ENCODE measurements around the gene NPM3.

Gene NPM3

DNA sequence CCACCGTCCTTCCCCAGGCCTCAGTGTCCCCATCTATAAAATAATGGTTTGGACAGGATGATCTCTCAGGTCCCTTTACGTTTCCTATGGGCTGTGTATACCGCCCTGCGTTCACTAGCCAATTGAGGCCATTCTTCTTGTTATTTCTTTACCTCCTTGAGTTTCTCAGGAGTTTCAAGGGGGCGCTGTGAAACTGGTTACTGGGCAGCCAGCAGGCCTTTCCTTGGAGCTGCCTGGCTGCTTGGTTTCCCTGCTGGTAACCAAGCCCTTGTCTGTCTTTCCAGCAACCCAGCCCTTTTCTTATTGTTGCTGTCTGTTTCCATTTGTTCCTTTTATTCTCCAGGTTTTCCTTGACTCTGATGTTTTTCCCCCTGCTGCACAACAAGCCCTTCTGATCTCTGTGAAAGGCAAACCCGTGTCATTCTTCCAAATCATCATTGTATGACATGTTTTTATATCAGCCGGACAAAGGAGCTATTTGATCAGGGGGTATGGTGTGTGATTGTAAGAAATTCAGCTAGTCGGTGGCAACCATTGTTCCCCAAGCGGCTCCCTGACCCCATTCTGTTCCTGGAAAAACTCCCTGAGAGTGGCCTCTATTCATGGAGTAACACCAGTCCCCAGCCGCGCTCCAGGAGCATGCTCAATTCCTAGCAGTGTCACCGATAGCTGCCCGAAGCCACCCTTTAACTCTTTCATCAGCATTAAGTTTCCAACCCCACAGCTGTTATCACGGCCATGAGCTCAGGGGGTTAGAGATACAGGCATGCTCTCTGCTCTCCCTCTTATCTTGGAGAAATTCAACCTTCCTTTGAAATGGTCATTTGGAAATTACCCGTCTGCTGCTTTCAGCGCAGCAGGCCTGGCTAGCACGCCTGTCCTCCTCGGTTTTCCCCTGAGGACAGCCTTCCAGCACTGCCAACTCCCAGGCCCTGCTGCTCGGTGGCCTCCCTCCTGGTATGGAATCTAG is 33.9 kb downstream of the NPM3 start:
- DNase-seq = no peak

DNA sequence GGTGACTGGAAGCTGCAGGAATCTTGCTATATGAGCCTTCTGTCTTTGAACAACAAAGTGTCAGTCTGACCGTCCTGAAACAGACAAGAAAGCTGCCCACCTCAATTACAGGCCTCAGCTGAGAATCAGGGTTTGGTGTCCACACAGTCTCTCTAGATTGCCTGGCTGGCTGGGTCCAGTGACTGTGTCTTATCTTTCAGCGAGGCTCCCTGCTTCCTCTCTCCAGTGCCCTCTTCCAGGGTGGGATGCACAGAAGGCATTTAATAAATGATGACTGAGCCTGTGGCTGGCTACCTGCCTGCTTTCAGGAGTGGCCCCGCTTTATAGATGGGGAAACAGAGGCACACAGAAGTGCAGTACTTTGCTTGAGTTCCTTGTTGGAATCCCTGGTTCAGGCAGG is 34.8 kb downstream of the NPM3 start:
- DNase-seq = no peak

DNA sequence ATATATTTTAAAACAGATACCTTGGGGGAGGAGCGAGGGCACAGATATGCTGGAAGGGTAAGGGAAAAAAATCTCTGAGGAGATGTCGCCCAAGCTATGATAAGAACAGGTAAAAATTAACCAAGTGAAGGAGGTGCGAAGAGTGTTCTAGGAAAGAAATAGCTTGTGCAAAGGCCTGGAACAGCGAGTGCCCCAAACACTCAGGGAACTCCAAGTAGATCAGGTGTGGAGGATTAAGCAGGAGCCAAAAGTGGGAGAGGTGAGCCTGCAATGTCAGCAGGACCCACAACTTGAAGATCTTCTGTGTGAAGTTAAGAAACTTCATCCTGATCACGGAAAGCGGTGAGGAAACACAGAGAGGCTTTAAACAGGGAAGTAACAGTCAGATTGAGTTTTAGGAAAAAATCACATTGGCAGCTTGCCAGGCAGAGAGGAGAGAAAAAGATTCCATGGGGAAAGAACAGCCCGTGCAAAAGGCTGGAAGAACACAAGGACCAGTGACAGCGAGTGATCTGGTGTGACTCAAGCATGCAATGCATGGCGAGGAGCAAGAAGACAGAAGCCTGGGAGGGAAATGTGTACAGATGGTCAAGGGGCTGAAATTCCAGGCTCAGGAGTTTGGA is 38.1 kb downstream of the NPM3 start:
- DNase-seq = no peak

DNA sequence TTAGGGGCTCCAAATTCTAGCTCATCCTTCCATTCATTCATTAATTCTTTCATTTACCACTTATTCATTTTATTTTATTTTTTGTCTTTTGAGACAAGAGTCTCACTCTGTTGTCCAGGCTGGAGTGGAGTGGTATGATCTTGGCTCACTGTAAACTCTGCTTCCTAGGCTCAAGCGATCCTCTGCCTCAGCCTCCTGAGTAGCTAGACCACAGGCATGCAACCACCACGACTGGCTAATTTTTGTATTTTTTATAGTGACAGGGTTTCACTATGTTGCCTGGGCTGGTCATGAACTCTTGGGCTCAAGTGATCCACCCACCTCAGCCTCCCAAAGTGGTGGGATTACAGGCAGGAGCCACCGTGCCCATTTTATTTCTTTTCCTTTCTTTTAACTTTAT is 39.0 kb downstream of the NPM3 start:
- no peak for DNase-seq

DNA sequence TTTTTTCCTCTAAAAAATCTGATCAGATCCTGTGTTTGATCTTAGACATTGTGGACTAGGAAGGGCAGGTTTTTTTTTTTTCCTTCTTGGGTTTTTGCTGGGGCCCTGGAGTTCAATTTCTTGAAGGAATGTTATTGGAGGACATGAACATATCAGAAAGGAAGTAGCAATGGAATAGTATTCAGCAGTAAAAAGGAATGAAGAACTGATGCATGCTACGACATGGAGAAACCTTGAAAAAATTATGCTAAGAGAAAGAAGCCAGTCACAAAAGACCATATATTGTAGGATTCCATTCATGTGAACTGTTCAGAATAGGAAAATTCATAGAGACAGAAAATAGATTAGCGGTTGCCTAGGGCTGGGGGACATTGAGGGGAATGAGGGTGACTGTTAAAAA is 41.3 kb downstream of the NPM3 start:
- DNase-seq = no peak

DNA sequence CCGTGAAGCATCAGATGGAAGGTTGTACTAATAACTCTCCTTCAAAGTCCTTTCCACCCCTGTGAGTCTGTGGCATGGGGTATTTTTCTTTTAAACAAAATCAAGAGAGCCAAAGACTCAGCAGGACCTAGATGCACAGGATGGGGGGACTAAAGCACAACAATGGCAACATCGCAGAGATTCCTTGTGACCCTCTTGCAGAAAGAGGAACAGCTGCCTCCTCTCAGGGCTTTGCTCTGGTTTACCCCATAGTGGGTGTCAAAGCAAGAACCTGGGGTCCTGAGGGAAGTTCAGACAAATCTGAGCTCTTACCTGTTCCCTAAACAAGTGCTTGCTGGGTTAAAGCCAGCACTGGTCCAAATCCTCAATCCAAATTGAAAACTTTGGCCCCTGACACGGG is 46.6 kb downstream of the NPM3 start:
- no peak for DNase-seq

DNA sequence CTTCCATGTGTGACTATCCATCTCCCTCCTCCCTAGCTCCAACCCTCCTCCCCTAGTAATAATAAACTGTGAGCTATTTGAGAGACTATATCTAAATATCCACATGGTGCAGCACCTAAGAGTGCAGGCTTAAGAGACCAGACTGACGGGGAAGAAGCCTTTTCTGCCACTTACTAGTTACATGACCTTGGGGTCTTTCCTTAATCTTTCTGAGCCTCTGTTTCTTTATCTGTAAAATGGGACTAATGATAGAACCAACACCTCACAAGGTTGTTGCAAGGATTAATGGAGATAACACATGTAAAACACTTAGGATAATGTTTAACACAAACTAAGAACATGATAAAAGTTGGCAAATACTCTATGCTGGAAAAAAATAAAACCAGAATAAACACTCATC is 51.1 kb downstream of the NPM3 start:
- no peak for DNase-seq

Measured in NCI-H1048 (cell line).